ENCODE data around the gene USP9X.

GRCh38 chrX:41086627-41086932, 1.3 kb downstream of the USP9X start:
- TF ChIP-seq CTCF (IDR thresholded peaks at IDR 0.05) (no peak), ZFX (IDR thresholded peaks at IDR 0.05; ENCODE audit: borderline replicate concordance) (no peak)

All from 22Rv1 (cell line).